A673 (cell line): ENCODE results near the gene ATP8A2.

ENCODE experiments used
- CTCF ChIP-seq: fragments of 300-800, 200-600 bp; sonication (generic); conservative IDR thresholded peaks from 2 replicates; pipeline ENCODE4 v1.5.1; 2017; ENCODE audit warnings: low read depth, mild to moderate bottlenecking, antibody characterized with exemption, low read length, moderate library complexity, mixed read lengths
- EZH2 ChIP-seq: fragments of 200-600 bp; sonication (generic); IDR thresholded peaks from 2 replicates; pipeline ENCODE4 v1.6.1; 2017; ENCODE audit warnings: borderline replicate concordance, low read depth, mild to moderate bottlenecking, mixed read lengths, antibody characterized with exemption, low read length; ENCODE audit not compliant: poor library complexity, severe bottlenecking

- TF ChIP-seq EZH2 (no peak), CTCF (no peak)
These were observed 129.5 kb downstream of the ATP8A2 start for GRCh38 chr13:25501231-25501630.
